OCI-LY1 (cell line): ENCODE measurements around the gene GATA2.

Experiments
- H2AFZ ChIP-seq: fragments of 200-600 bp; sonication (generic), shearing (Covaris generic); 2 replicates; pipeline ENCODE4 v1.6.0; 2014; ENCODE audit warnings: antibody characterized with exemption, mild to moderate bottlenecking, low read length
- H3F3A ChIP-seq: fragments of 200-600 bp; sonication (generic), shearing (Covaris generic); 2 replicates; pipeline ENCODE4 v1.6.0; 2014; ENCODE audit warnings: mild to moderate bottlenecking, antibody characterized with exemption, low read length, moderate library complexity; ENCODE audit not compliant: insufficient read depth
- H3K27ac ChIP-seq: fragments of 200-600 bp; sonication (generic); 2 replicates; pipeline ENCODE4 v1.5.1; 2014; ENCODE audit warnings: low read length, mixed run types, mild to moderate bottlenecking, low read depth; ENCODE audit not compliant: poor library complexity, severe bottlenecking
- H3K27me3 ChIP-seq: fragments of 200-600 bp; sonication (generic); 2 replicates; pipeline ENCODE4 v1.6.0; 2014; ENCODE audit warnings: antibody characterized with exemption, mild to moderate bottlenecking, low read length, moderate library complexity; ENCODE audit not compliant: insufficient read depth
- H3K36me3 ChIP-seq: fragments of 200-600 bp; sonication (generic); 2 replicates; pipeline ENCODE4 v1.6.1; 2014; ENCODE audit warnings: mild to moderate bottlenecking, antibody characterized with exemption, low read length, moderate library complexity, mixed read lengths; ENCODE audit not compliant: insufficient read depth
- H3K4me1 ChIP-seq: fragments of 200-600 bp; sonication (generic); 2 replicates; pipeline ENCODE4 v1.5.1; 2014; ENCODE audit warnings: mild to moderate bottlenecking, low read length, moderate library complexity; ENCODE audit not compliant: insufficient read depth, severe bottlenecking
- H3K4me2 ChIP-seq: fragments of 200-600 bp; sonication (generic), shearing (Covaris generic); 2 replicates; pipeline ENCODE4 v1.6.1; 2014; ENCODE audit warnings: low read length
- H3K4me3 ChIP-seq: fragments of 200-600 bp; sonication (generic); 2 replicates; pipeline ENCODE4 v1.5.1; 2014; ENCODE audit warnings: low read length, low read depth, mild to moderate bottlenecking, mixed read lengths; ENCODE audit not compliant: poor library complexity, severe bottlenecking
- H3K79me2 ChIP-seq: fragments of 200-600 bp; shearing (Covaris generic); 2 replicates; pipeline ENCODE4 v1.6.1; 2016; ENCODE audit warnings: mixed run types, low read length, mixed read lengths; ENCODE audit not compliant: insufficient read depth
- H3K9ac ChIP-seq: fragments of 200-600 bp; sonication (generic), shearing (Covaris generic); 2 replicates; pipeline ENCODE4 v1.6.1; 2014; ENCODE audit warnings: mild to moderate bottlenecking, low read length, mixed read lengths
- H3K9me2 ChIP-seq: fragments of 200-600 bp; sonication (generic), shearing (Covaris generic); 2 replicates; pipeline ENCODE4 v1.6.1; 2014; ENCODE audit warnings: low read depth, mild to moderate bottlenecking, low read length, mixed read lengths
- H3K9me3 ChIP-seq: fragments of 200-600 bp; shearing (Covaris generic); 2 replicates; pipeline ENCODE4 v1.6.1; 2014; ENCODE audit warnings: low read length, mixed read lengths
- H4K20me1 ChIP-seq: fragments of 200-600 bp; sonication (generic), shearing (Covaris generic); 2 replicates; pipeline ENCODE4 v1.6.0; 2016; ENCODE audit warnings: mild to moderate bottlenecking, low read length; ENCODE audit not compliant: insufficient read depth
- CTCF ChIP-seq: fragments of 200-600 bp; sonication (generic), shearing (Covaris generic); IDR thresholded peaks from 2 replicates; pipeline ENCODE4 v1.5.1; 2017; ENCODE audit warnings: mild to moderate bottlenecking, antibody characterized with exemption, low read length, moderate library complexity, mixed read lengths
- EZH2 ChIP-seq: fragments of 200-600 bp; sonication (generic), shearing (Covaris generic); IDR thresholded peaks from 2 replicates; pipeline ENCODE4 v1.8.0; 2017; ENCODE audit warnings: borderline replicate concordance, mixed run types, mild to moderate bottlenecking, antibody characterized with exemption, low read length, moderate library complexity, mixed read lengths

The GATA2 gene

GRCh38 chr3:128523591-128523990, 30.6 kb upstream of the GATA2 start:
- H3K9ac ChIP-seq = no peak overlapping the region

DNA sequence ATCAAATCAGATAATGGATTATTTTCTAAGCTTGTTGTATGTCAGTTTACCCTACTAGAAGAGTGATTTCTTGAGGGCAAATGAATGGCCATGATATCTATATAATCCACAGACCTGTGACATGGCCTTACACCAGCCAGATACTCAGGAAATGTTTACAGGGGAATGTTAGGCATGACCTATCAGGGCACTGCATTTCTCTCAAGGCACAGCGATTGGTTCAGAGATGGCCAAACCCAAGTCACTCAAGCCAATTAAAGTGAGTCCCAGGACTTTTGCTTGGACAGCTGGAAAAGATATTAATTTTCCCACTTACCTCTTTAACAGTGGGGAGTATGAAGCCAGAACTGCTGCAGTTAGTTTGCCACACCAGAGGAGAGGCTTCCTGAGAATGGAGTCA, 28.7 kb upstream of the GATA2 start:
- H3K9ac ChIP-seq = no peak overlapping the region
- H3K79me2 ChIP-seq = no peaks in the 10 kb centered on the region
- no peak overlapping the region for H3K4me2 ChIP-seq
- H4K20me1 ChIP-seq = no peaks in the 10 kb centered on the region
- H2AFZ ChIP-seq = no peak overlapping the region
- no peaks in the 10 kb centered on the region for H3K4me1 ChIP-seq
- no peak for TF ChIP-seq EZH2
- TF ChIP-seq CTCF = no peak
- H3K9me3 ChIP-seq = no peaks in the 10 kb centered on the region
- H3K4me3 ChIP-seq = no peak overlapping the region
- no peaks in the 10 kb centered on the region for H3K9me2 ChIP-seq
- no peaks in the 10 kb centered on the region for H3F3A ChIP-seq
- H3K27ac ChIP-seq = no peak overlapping the region
- 0 out of 2 replicates have a peak, but pooled peaks cover 4% of the 10 kb centered on the region for H3K27me3 ChIP-seq
- H3K36me3 ChIP-seq = no peaks in the 10 kb centered on the region

More at GRCh38 chr3:128523591-128523990, 30.6 kb upstream of the GATA2 start:
- Histone ChIP-seq H3K36me3 (no peaks in the 10 kb centered on the region), H4K20me1 (no peaks in the 10 kb centered on the region), H2AFZ (no peak overlapping the region), H3K9me2 (no peaks in the 10 kb centered on the region), H3F3A (no peaks in the 10 kb centered on the region), H3K4me2 (no peak overlapping the region), H3K27ac (no peak overlapping the region), H3K27me3 (0 out of 2 replicates have a peak, but pooled peaks cover 4% of the 10 kb centered on the region), H3K4me1 (no peaks in the 10 kb centered on the region), H3K79me2 (no peaks in the 10 kb centered on the region), H3K4me3 (no peak overlapping the region), H3K9me3 (no peaks in the 10 kb centered on the region)
- TF ChIP-seq CTCF = no peak
- TF ChIP-seq EZH2 = no peak

DNA sequence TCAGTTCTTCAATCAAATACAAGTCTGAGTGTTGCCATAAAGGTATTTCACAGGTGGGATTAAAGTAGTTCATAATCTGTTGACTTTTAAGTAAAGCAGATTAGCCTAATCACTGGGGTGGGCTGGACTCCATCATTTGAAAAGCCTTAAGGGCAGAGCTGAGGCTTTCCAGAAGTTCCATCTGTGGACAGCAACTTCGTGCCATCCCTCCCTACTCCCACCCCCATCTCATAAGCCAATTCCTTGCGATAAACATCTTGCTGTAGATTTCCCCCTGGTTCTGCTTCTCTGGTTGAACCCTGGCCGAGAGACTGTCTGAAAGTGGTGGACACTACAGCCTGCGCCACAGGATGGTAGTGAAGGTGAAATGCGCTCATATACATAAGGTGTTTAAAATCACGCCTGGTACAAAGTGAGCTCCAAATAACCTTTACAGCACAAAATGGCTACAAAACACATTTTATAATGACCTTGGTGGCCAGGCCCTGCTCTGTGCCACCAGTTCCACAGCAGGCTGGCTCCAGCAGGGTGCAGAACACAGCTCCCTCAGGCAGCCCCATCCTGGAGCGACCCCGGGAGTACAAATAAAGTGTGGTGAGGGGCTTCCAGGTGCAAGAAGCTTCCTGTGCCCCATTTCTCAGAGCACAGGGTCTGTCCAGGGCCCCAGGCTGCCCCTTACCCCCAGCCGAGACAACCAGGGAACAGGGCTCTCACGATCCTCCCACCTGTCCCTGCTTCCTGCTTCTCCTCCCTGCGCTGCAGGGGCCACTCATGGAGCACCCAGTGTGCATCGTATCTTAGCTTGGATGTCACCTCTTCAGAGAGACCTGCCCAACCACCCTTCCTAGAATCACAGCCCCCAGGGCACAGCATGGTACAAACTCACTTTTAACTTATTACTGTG, 25.8 kb upstream of the GATA2 start:
- Histone ChIP-seq H3K4me1 (no peaks in the 10 kb centered on the region), H3K9ac (no peak overlapping the region), H3K79me2 (no peaks in the 10 kb centered on the region), H3F3A (no peaks in the 10 kb centered on the region), H3K27ac (no peak overlapping the region), H3K9me3 (peaks cover 8% of the 10 kb centered on the region; the same call in 1 of the 2 replicates), H2AFZ (no peak overlapping the region), H3K36me3 (no peaks in the 10 kb centered on the region), H3K27me3 (0 out of 2 replicates have a peak, but pooled peaks cover 4% of the 10 kb centered on the region), H3K4me3 (no peak overlapping the region), H4K20me1 (no peaks in the 10 kb centered on the region), H3K4me2 (no peak overlapping the region), H3K9me2 (no peaks in the 10 kb centered on the region)
- TF ChIP-seq CTCF (no peak), EZH2 (no peak)
